SIG-M5 treated with dmso at 0.1 percent for 504 hours (cell line): ENCODE data around the gene MLYCD.

Experiments used
- DNase-seq: peaks from one replicate; lab custom pipeline; 2025; ENCODE audit not compliant: unreplicated experiment; lab: John Stamatoyannopoulos, UW

Gene MLYCD

GRCh38 chr16:83925095-83925905 lies 26.4 kb downstream of the MLYCD start:
- DNase-seq: no peak

GRCh38 chr16:83925957-83926725 lies 27.2 kb downstream of the MLYCD start:
- no peak for DNase-seq

- DNase-seq: peak; percentile 51
Observed at GRCh38 chr16:83926726-83927397, 27.9 kb downstream of the MLYCD start.

GRCh38 chr16:83928341-83929055 lies 29.6 kb downstream of the MLYCD start:
- DNase-seq: no peak

DNA sequence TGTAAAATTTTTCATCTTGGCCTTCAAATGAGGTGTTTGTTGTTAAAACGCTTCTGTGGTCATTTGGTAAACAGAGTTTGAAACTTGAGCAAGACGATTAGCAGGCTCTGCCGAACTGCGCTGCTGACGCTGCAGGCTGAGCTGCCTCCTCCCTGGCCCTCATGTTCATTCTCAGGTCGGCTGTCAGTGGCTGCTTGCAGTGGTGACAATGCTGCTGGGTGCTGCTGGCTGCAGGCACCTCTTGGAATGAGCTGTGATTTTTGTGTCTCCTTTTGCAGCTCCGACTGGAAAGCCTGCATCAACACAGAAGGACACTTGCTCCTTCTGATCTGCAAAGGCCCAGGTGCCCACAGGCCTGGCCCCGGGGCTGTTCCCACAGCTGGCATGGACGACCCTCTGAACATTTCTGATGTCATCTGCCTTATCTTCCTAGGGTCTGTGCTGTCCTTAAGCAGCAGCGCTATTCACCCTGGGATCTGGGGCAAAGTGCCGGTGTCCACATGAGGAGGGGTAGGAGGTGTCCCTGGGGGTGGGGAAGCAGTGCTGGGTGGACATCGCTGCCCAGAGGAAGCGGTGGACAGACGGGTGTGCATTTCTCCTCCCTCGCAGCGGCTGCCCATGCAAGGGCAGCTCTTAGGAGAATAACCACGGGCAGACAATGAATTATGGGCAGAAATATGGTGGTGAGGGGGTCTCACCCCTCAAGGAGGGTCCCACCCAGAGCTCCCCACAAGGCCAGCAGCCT lies 31.1 kb downstream of the MLYCD start:
- no peak for DNase-seq

DNA sequence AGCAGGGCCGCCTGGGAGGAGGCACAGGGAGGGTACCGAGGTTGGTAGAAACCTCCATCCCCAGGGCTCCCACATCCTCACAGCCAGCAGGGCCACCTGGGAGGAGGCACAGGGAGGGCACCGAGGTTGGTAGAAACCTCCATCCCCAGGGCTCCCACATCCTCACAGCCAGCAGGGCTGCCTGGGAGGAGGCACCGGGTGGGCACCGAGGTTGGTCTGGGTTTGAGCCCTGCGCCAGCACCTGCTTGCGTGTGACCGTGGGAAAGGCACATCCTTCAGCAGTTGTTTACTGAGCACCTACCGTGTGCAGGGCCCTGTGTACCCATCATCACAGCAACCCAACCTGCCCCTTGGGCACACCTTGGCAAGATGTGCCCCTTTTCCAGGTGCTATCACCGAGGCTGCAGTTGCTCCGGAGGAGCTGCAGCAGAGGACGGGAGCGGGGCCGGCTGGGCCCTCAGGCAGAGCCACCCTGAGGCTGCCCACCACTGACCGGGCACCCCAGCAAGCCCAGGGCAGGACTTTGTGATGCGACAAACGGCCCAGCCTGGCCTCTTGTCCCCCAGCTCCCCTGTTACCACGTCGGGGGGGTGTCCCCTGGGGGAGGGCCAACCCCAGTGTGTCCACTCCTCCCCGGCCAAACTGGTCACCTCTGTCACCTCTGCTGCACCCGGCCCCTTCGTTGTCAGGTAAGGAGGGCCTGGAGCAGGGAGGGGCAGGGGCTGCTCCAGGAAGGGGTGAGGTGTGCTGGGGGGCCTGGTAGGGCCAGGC lies 32.0 kb downstream of the MLYCD start:
- no peak for DNase-seq

GRCh38 chr16:83931556-83931955 lies 32.6 kb downstream of the MLYCD start:
- no peak for DNase-seq

GRCh38 chr16:83932304-83932703 lies 33.4 kb downstream of the MLYCD start:
- DNase-seq: no peak

DNA sequence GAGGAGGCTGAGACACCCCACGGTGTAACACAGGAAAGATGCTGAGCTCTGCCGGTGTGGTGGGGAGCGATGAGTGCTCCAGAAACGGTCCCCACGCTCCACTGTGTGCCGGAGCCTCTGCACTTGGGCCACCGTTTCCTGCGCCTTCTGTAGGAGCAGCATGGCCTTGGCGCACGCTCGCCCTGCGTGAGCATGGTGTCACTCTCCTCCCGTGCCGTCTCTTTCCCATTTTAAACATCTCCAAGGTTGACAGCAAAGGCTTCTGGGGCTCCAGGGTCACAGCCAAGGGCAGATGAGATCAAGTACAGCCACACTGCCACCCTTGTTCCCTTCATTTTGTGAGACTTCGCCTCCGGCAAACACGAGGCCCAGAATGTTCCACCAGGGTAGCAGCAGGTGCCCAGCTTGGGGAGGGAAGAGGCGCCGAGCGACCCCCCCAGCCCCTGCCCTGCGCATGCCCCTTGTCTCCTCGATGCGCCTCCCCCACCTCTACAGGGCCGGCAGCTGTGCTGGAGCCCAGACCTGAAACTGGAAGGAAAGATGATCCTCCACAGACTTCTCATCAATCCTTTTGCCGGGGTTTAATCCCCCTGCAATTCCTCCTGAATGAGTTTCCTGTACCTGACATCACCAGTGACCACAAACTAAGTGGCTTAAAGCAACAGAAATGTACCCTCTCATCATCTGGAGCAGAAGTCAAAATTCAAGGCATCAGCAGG lies 34.2 kb downstream of the MLYCD start:
- DNase-seq: no peak

- no peak for DNase-seq
Observed at GRCh38 chr16:83933885-83934683, 35.2 kb downstream of the MLYCD start.

GRCh38 chr16:83934684-83934977 lies 35.7 kb downstream of the MLYCD start:
- no peak for DNase-seq

DNA sequence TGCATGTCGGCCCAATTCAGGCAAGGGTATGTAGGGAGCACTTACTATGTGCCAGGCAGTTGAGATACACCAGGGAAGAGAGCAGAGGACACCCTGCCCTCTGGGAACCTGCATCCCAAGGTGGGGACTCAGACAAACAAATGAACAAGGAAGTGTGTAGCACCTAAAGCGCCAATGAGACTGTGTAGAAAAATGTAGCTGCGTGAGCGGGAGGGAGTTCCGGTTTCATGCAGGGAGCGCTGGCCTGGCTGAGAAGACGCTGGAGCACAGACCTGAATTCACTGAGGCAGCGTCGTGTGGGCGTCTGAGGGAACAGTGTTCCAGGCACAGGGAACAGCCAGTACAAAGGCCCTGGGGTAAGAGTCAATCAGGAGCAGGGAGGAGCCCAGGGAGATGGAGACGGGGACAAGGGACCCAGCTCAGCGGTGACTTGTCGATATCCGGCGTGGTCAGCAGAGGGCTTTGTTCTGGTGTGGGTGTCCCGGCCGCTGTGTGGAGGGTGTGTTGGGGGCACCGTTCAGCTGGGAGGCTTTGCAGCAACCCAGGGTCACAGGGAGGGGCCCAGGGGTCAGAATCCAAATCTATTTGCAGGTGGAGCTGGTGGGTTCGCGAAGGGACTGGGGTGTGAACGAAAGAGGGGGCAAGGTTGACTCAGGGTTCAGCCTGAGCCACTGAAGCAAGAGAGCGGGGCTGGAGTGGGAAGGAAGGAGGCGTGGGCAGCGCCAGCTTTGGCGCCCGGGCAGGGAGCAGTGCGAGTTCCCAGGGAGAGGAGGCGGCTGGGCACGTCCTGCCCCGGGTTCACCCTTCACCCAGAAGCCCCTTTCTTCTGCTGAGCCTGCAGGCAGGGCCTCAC lies 36.3 kb downstream of the MLYCD start:
- DNase-seq: no peak

GRCh38 chr16:83935858-83936255 lies 36.9 kb downstream of the MLYCD start:
- no peak for DNase-seq

- no peak for DNase-seq
Observed at GRCh38 chr16:83936581-83937165, 37.8 kb downstream of the MLYCD start.

DNA sequence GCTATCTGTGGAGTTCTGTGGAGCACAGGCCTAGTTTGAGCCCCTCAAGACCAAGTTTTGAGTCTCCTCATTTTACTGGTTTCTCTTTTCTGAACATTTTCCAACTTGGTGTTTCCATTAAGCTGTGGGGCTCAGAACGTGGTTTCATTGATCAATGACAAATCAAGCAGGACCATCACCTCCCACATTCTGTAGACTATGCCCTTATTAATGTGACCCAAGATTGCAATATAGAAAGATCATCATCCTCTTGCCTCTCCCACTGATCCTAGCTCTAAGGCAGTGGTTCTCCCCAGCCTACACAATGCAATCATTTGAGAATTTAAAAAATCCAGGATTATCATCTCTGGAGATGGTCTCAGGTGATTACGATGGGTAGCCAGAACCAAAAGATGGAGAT lies 38.4 kb downstream of the MLYCD start:
- no peak for DNase-seq

GRCh38 chr16:83937922-83938885 lies 39.3 kb downstream of the MLYCD start:
- no peak for DNase-seq
